K562 (cell line): ENCODE results near the gene NXT1. TPM values are rescaled to one million over a fixed set of nuclear protein-coding genes. Genes with fewer than 3 reads are reported as not detected.

ENCODE experiments used
- ADNP ChIP-seq: fragments of 200-800 bp; sonication (Bioruptor generic); IDR thresholded peaks from 2 replicates; pipeline ENCODE4 v1.6.1; 2016; ENCODE audit warnings: missing genetic modification characterization, missing compliant biosample characterization
- BRD9 ChIP-seq: fragments of 450-650 bp; IDR thresholded peaks from 2 replicates; pipeline ENCODE4 v1.6.1; 2018; ENCODE audit warnings: low read depth; ENCODE audit not compliant: partially characterized antibody
- CREB5 ChIP-seq: fragments of 250-450 bp; sonication (Bioruptor Pico); IDR thresholded peaks from 2 replicates; pipeline ENCODE4 v1.5.0; 2020; ENCODE audit warnings: mild to moderate bottlenecking
- DLX4 ChIP-seq: fragments of 250-450 bp; sonication (Bioruptor Pico); IDR thresholded peaks from 2 replicates; pipeline ENCODE4 v1.6.1; 2021; ENCODE audit warnings: mild to moderate bottlenecking
- DPF2 ChIP-seq: fragments of 450-650 bp; IDR thresholded peaks from 2 replicates; pipeline ENCODE4 v1.6.1; 2016
- ETS2 ChIP-seq: IDR thresholded peaks from 2 replicates; pipeline ENCODE4 v1.6.1; 2016; ENCODE audit warnings: borderline replicate concordance, missing genetic modification characterization, mild to moderate bottlenecking, moderate library complexity, missing compliant biosample characterization; ENCODE audit not compliant: poor library complexity, severe bottlenecking
- FOSL1 ChIP-seq: fragments of 200-800 bp; sonication (Bioruptor generic); conservative IDR thresholded peaks from 2 replicates; pipeline ENCODE4 v1.6.1; 2016; ENCODE audit warnings: missing genetic modification characterization, missing compliant biosample characterization
- KAT7 ChIP-seq: sonication (generic); formaldehyde crosslinking; IDR thresholded peaks from 2 replicates; pipeline ENCODE4 v1.8.0; 2022; ENCODE audit warnings: missing genetic modification reagents, mild to moderate bottlenecking, borderline replicate concordance
- MAFG ChIP-seq: fragments of 450-650 bp; conservative IDR thresholded peaks from 2 replicates; pipeline ENCODE4 v1.6.1; 2016; ENCODE audit warnings: missing genetic modification characterization, missing compliant biosample characterization
- NR0B1 ChIP-seq: fragments of 450-650 bp; IDR thresholded peaks from one replicate; pipeline ENCODE4 v1.6.1; 2018; ENCODE audit warnings: mild to moderate bottlenecking, moderate library complexity; ENCODE audit not compliant: partially characterized antibody
- RBM22 ChIP-seq: fragments of 200-400 bp; formaldehyde crosslinking; IDR thresholded peaks from 2 replicates; pipeline ENCODE4 v1.6.1; 2018; ENCODE audit warnings: low read length, low read depth; ENCODE audit not compliant: poor library complexity, severe bottlenecking
- RFX7 ChIP-seq: fragments of 250-450 bp; sonication (Bioruptor Pico); IDR thresholded peaks from 2 replicates; pipeline ENCODE4 v1.5.1; 2021; ENCODE audit warnings: mild to moderate bottlenecking
- SMAD2 ChIP-seq: fragments of 150-350 bp; IDR thresholded peaks from 2 replicates; pipeline ENCODE4 v1.6.1; 2014; ENCODE audit warnings: low read depth, mild to moderate bottlenecking, low read length
- SMC3 ChIP-seq: conservative IDR thresholded peaks from 2 replicates; pipeline ENCODE4 v1.6.1; 2011; ENCODE audit warnings: low read depth, low read length, improper control_type of control experiment; ENCODE audit not compliant: insufficient read depth
- SNRNP70 ChIP-seq: fragments of 200-400 bp; formaldehyde crosslinking; optimal IDR thresholded peaks from 2 replicates; pipeline ENCODE3; 2017; ENCODE audit warnings: low read depth, low read length
- SUPT5H ChIP-seq: fragments of 450-650 bp; IDR thresholded peaks from 2 replicates; pipeline ENCODE4 v1.6.1; 2016
- TARDBP ChIP-seq: fragments of 450-650 bp; IDR thresholded peaks from 2 replicates; pipeline ENCODE4 v1.6.1; 2016
- ZBTB43 ChIP-seq: sonication (generic); formaldehyde crosslinking; IDR thresholded peaks from 2 replicates; pipeline ENCODE4 v1.8.0; 2023; ENCODE audit warnings: mild to moderate bottlenecking, missing genetic modification reagents
- ZBTB5 ChIP-seq: fragments of 450-650 bp; IDR thresholded peaks from 2 replicates; pipeline ENCODE4 v1.6.1; 2017; ENCODE audit warnings: antibody characterized with exemption
- ZNF134 ChIP-seq: fragments of 250-450 bp; sonication (Bioruptor Pico); conservative IDR thresholded peaks from 2 replicates; pipeline ENCODE4 v1.4.0; 2020
- ZNF184 ChIP-seq: sonication (generic); formaldehyde crosslinking; IDR thresholded peaks from 2 replicates; pipeline ENCODE4 v1.5.0; 2020; ENCODE audit warnings: missing genetic modification reagents
- ZNF311 ChIP-seq: fragments of 250-450 bp; sonication (Bioruptor Pico); IDR thresholded peaks from 2 replicates; pipeline ENCODE4 v1.4.0; 2020; ENCODE audit warnings: mild to moderate bottlenecking, moderate library complexity
- ZNF668 ChIP-seq: fragments of 250-450 bp; sonication (Bioruptor Pico); IDR thresholded peaks from 2 replicates; pipeline ENCODE4 v1.8.0; 2022; ENCODE audit warnings: mild to moderate bottlenecking, inconsistent platforms
- polyA plus RNA-seq, 8 experiments: library from polyadenylated mRNA; depleted of rRNA in 4 of 8; stranded (reverse) in 5 of 8; unstranded in 3 of 8; fragments of >200 nt; fragmentation: Nextera tagmentation in 2 of 8; fragmentation: Illumina TruSeq in 1 of 8; extraction: Ambion mirVana in 2 of 8; extraction: Trizol in 1 of 8; gene quantifications; 2 replicates each; pipeline versions ENCODE4 v1.2.1 to v1.2.3, GENCODE V29; 2011 to 2014; ENCODE audit warnings: inconsistent platforms in 1 of 8, missing spikeins in 1 of 8
- total RNA-seq, 7 experiments: library from RNA; depleted of rRNA in 6 of 7; stranded (reverse); fragments of >200 nt in 6 of 7; fragmentation: Illumina TruSeq in 2 of 7; extraction: Trizol in 2 of 7; gene quantifications; 2 replicates each; pipeline versions ENCODE4 v1.2.1 to v1.2.3, GENCODE V29; 2011 to 2021; ENCODE audit warnings: low replicate concordance in 1 of 7

Gene NXT1
- total and polyA plus RNA-seq, 9 of the 15 experiments (the other 6 are each of a cell fraction or from before 2014, with no cell fraction given) = 7.7 to 50.9 (median 35.6) TPM

- TF ChIP-seq CREB5 (no peak), ADNP (tag) (no peak), ZNF311 (no peak), SMAD2 (no peak), MAFG (tag) (no peak), FOSL1 (tag) (peak; percentile 68), DLX4 (no peak), SUPT5H (peak; percentile 88), SNRNP70 (no peak), DPF2 (no peak), SMC3 (no peak), KAT7 (CRISPR knock-in tag) (0 out of 2 replicates have a peak, but pooled peaks have one; percentile 20), BRD9 (no peak), ETS2 (tag) (no peak), ZNF134 (CRISPR knock-in tag) (no peak), TARDBP (peak; percentile 39; the same call in 1 of the 2 replicates), NR0B1 (no peak), ZNF668 (CRISPR knock-in tag) (no peak), ZNF184 (no peak), RBM22 (no peak), ZBTB43 (CRISPR knock-in tag) (no peak), ZBTB5 (no peak), RFX7 (CRISPR knock-in tag) (no peak)
Measured at GRCh38 chr20:23361476-23362391, 11.1 kb downstream of the NXT1 start, which contains the start of gene GZF1 (continued).
